ENCODE data around the gene IGFBPL1.
"Not testable (repeated sequence)": the region's sequence is repeated elsewhere in the genome, so short reads cannot be mapped to it uniquely, and the experiment has no call there.

Gene IGFBPL1

GRCh38 chr9:38428062-38428461 lies 3.8 kb upstream of the IGFBPL1 start:
- DNase-seq: no peak

- no peak for DNase-seq
These were observed 664 bp upstream of the IGFBPL1 start for GRCh38 chr9:38424918-38425317.

GRCh38 chr9:38423273-38423972 lies 831 bp downstream of the IGFBPL1 start:
- no peak for DNase-seq

- no peak for DNase-seq
These were observed 1.5 kb downstream of the IGFBPL1 start for GRCh38 chr9:38422555-38423260.

GRCh38 chr9:38421498-38422211 lies 2.6 kb downstream of the IGFBPL1 start:
- no peak for DNase-seq

GRCh38 chr9:38419181-38419580 lies 5.1 kb downstream of the IGFBPL1 start:
- no peak for DNase-seq

GRCh38 chr9:38418366-38418765 lies 5.9 kb downstream of the IGFBPL1 start:
- no peak for DNase-seq

- no peak for DNase-seq
These were observed 7.0 kb downstream of the IGFBPL1 start for GRCh38 chr9:38417003-38417945.

- no peak for DNase-seq
These were observed 7.8 kb downstream of the IGFBPL1 start for GRCh38 chr9:38416461-38416860.

GRCh38 chr9:38415856-38416255 lies 8.4 kb downstream of the IGFBPL1 start:
- no peak for DNase-seq

GRCh38 chr9:38414040-38414723 lies 10.1 kb downstream of the IGFBPL1 start:
- DNase-seq: no peak

GRCh38 chr9:38413283-38413682 lies 11.0 kb downstream of the IGFBPL1 start:
- no peak for DNase-seq

- no peak for DNase-seq
These were observed 11.5 kb downstream of the IGFBPL1 start for GRCh38 chr9:38412751-38413150.

GRCh38 chr9:38408719-38409118 lies 15.5 kb downstream of the IGFBPL1 start:
- no peak for DNase-seq

- DNase-seq: no peak
These were observed 17.6 kb downstream of the IGFBPL1 start for GRCh38 chr9:38406476-38407186.

- no peak for DNase-seq
These were observed 18.5 kb downstream of the IGFBPL1 start for GRCh38 chr9:38405785-38406184.

GRCh38 chr9:38404314-38404713 lies 19.9 kb downstream of the IGFBPL1 start:
- no peak for DNase-seq

- DNase-seq: no peak
These were observed 22.3 kb downstream of the IGFBPL1 start for GRCh38 chr9:38401994-38402393.

- not testable (repeated sequence) for DNase-seq
These were observed 25.1 kb downstream of the IGFBPL1 start for GRCh38 chr9:38399191-38399590.

- DNase-seq: no peak
These were observed 27.9 kb downstream of the IGFBPL1 start for GRCh38 chr9:38396371-38396671.

- DNase-seq: no peak
These were observed 28.4 kb downstream of the IGFBPL1 start for GRCh38 chr9:38395653-38396370.

Measured in bone marrow (tissue), 2 donors.